H1 (cell line): ENCODE measurements around the gene GBE1. TPM values are rescaled to one million over a fixed set of nuclear protein-coding genes. Genes with fewer than 3 reads are reported as not detected.

ENCODE experiments used
- CTCF ChIA-PET: fragments of 300-600 bp; sonication (Branson Sonifier 250); formaldehyde crosslinking; loops from one replicate; lab custom pipeline; 2021; ENCODE audit not compliant: partially characterized antibody; lab: Charles Lee
- POLR2A ChIA-PET: fragments of 300-600 bp; sonication (Branson Sonifier 250); formaldehyde crosslinking; loops from one replicate; lab custom pipeline; 2021; ENCODE audit warnings: inconsistent platforms; ENCODE audit not compliant: partially characterized antibody; lab: Charles Lee
- DNase-seq, 2 experiments: peaks; one replicate each; pipeline versions ENCODE4 v3.0.0 to v3.0.0-alpha.2; 2010 to 2022; ENCODE audit warnings: low spot score in 2 of 2, low read depth in 1 of 2, mixed read lengths in 1 of 2
- FAIRE-seq: peaks from 2 replicates; lab custom pipeline; 2011; peaks lifted over from hg19 to GRCh38; lab: Jason Lieb, UNC
- H2AFZ ChIP-seq: 2 replicates; pipeline ENCODE4 v1.8.1; 2012; ENCODE audit warnings: low read length, inconsistent platforms
- H2AK5ac ChIP-seq: 2 replicates; pipeline ENCODE4 v1.6.1; 2013; ENCODE audit warnings: low read depth, low read length
- H2BK120ac ChIP-seq: replicated peaks from 2 replicates; pipeline ENCODE3; 2013; ENCODE audit warnings: low read depth, low read length, inconsistent platforms
- H2BK12ac ChIP-seq: 2 replicates; pipeline ENCODE4 v1.6.1; 2013; ENCODE audit warnings: low read depth, low read length
- H2BK15ac ChIP-seq: 2 replicates; pipeline ENCODE4 v1.6.1; 2013; ENCODE audit warnings: low read length
- H2BK20ac ChIP-seq: 2 replicates; pipeline ENCODE4 v1.6.1; 2013; ENCODE audit warnings: low read length
- H2BK5ac ChIP-seq: 2 replicates; pipeline ENCODE4 v1.6.1; 2013; ENCODE audit warnings: low read depth, low read length
- H3K14ac ChIP-seq: 2 replicates; pipeline ENCODE4 v1.6.1; 2013; ENCODE audit warnings: inconsistent platforms; ENCODE audit not compliant: insufficient read length
- H3K18ac ChIP-seq: 2 replicates; pipeline ENCODE4 v1.6.1; 2013; ENCODE audit warnings: low read length; ENCODE audit errors: extremely low read depth
- H3K23ac ChIP-seq: 2 replicates; pipeline ENCODE4 v1.6.1; 2013; ENCODE audit warnings: inconsistent platforms; ENCODE audit not compliant: insufficient read length
- H3K23me2 ChIP-seq: 2 replicates; pipeline ENCODE4 v1.6.1; 2013; ENCODE audit warnings: low read depth, low read length
- H3K27ac ChIP-seq: 2 replicates; pipeline ENCODE4 v1.6.1; 2011; ENCODE audit warnings: low read depth, low read length, inconsistent platforms
- H3K27me3 ChIP-seq, 4 experiments: replicated peaks in 1 of 4; 1 replicate in 1 of 4; 2 replicates in 3 of 4; pipeline versions ENCODE4 v1.6.1 to v1.8.1; 2011 to 2013; ENCODE audit warnings: low read length in 3 of 4, mild to moderate bottlenecking in 3 of 4, inconsistent platforms in 2 of 4, mixed read lengths in 2 of 4, moderate library complexity in 1 of 4; ENCODE audit not compliant: control insufficient read depth in 3 of 4, insufficient read depth in 3 of 4; ENCODE audit errors: extremely low read depth in 1 of 4
- H3K36me3 ChIP-seq, 4 experiments: 2 replicates each; pipeline versions ENCODE4 v1.6.1 to v1.8.1; 2011 to 2013; ENCODE audit warnings: mild to moderate bottlenecking in 4 of 4, low read length in 3 of 4, moderate library complexity in 2 of 4, control low read depth in 1 of 4, inconsistent platforms in 1 of 4; ENCODE audit not compliant: insufficient read depth in 4 of 4, control insufficient read depth in 2 of 4
- H3K4ac ChIP-seq: replicated peaks from 2 replicates; pipeline ENCODE3; 2013; ENCODE audit warnings: low read length, low read depth, mixed read lengths, inconsistent platforms; ENCODE audit not compliant: insufficient read length
- H3K4me1 ChIP-seq, 4 experiments: replicated peaks in 1 of 4; 1 replicate in 1 of 4; 2 replicates in 3 of 4; pipeline versions ENCODE4 v1.6.1 to v1.8.1; 2011 to 2013; ENCODE audit warnings: low read length in 3 of 4, inconsistent platforms in 2 of 4, mixed read lengths in 1 of 4; ENCODE audit not compliant: insufficient read depth in 4 of 4, control insufficient read depth in 3 of 4
- H3K4me2 ChIP-seq, 2 experiments: 2 replicates each; pipeline versions ENCODE4 v1.6.1 to v1.8.1; 2011 to 2013; ENCODE audit warnings: low read depth in 2 of 2, low read length in 2 of 2, control low read depth in 1 of 2, inconsistent platforms in 1 of 2, mild to moderate bottlenecking in 1 of 2; ENCODE audit not compliant: insufficient read depth in 1 of 2
- H3K4me3 ChIP-seq, 4 experiments: fragments of 200-600, 300-600 bp in 1 of 4; sonication (generic), shearing (Covaris generic), sonication (Bioruptor Twin) in 1 of 4; 2 replicates each; pipeline versions ENCODE4 v1.5.1 to v1.8.1; 2011 to 2016; ENCODE audit warnings: low read length in 4 of 4, low read depth in 3 of 4, control low read depth in 2 of 4, inconsistent platforms in 2 of 4, mild to moderate bottlenecking in 2 of 4, mixed read lengths in 1 of 4, moderate library complexity in 1 of 4; ENCODE audit not compliant: insufficient read depth in 2 of 4; ENCODE audit errors: extremely low read depth in 1 of 4
- H3K56ac ChIP-seq: replicated peaks from 2 replicates; pipeline ENCODE3; 2013; ENCODE audit warnings: low read depth, mild to moderate bottlenecking, mixed read lengths, low read length, inconsistent platforms; ENCODE audit not compliant: insufficient read length
- H3K79me1 ChIP-seq: 2 replicates; pipeline ENCODE4 v1.6.1; 2013; ENCODE audit warnings: low read depth, low read length, control low read depth
- H3K79me2 ChIP-seq, 2 experiments: 2 replicates each; pipeline versions ENCODE4 v1.6.1 to v1.8.1; 2012 to 2013; ENCODE audit warnings: low read length in 2 of 2, mild to moderate bottlenecking in 2 of 2, inconsistent platforms in 1 of 2; ENCODE audit not compliant: insufficient read depth in 2 of 2, control insufficient read depth in 1 of 2
- H3K9ac ChIP-seq, 4 experiments: replicated peaks in 1 of 4; 1 replicate in 1 of 4; 2 replicates in 3 of 4; pipeline versions ENCODE4 v1.6.1 to v1.8.1; 2011 to 2013; ENCODE audit warnings: low read depth in 3 of 4, low read length in 3 of 4, control low read depth in 2 of 4, mild to moderate bottlenecking in 2 of 4, moderate library complexity in 2 of 4, inconsistent platforms in 1 of 4; ENCODE audit errors: extremely low read depth in 1 of 4
- H3K9me3 ChIP-seq, 2 experiments: 2 replicates each; pipeline versions ENCODE4 v1.6.1 to v1.8.1; 2012 to 2013; ENCODE audit warnings: mild to moderate bottlenecking in 2 of 2, moderate library complexity in 2 of 2, control low read depth in 1 of 2, inconsistent platforms in 1 of 2, low read depth in 1 of 2, low read length in 1 of 2, mixed read lengths in 1 of 2; ENCODE audit not compliant: insufficient read depth in 2 of 2
- H4K20me1 ChIP-seq, 2 experiments: replicated peaks in 1 of 2; 2 replicates each; pipeline versions ENCODE3 to v1.8.1; 2011 to 2013; ENCODE audit warnings: inconsistent platforms in 2 of 2, low read length in 2 of 2, mild to moderate bottlenecking in 1 of 2; ENCODE audit not compliant: insufficient read depth in 2 of 2, control insufficient read depth in 1 of 2
- H4K5ac ChIP-seq: 2 replicates; pipeline ENCODE4 v1.6.1; 2013; ENCODE audit warnings: low read length, low read depth, mixed read lengths, inconsistent platforms; ENCODE audit not compliant: insufficient read length
- H4K8ac ChIP-seq: 2 replicates; pipeline ENCODE4 v1.8.0; 2013; ENCODE audit warnings: mild to moderate bottlenecking, moderate library complexity, low read length, inconsistent platforms; ENCODE audit not compliant: insufficient read depth; ENCODE audit errors: extremely low read depth
- H4K91ac ChIP-seq: replicated peaks from 2 replicates; pipeline ENCODE3; 2013; ENCODE audit warnings: low read length, mixed read lengths, inconsistent platforms; ENCODE audit not compliant: insufficient read length
- CBX5 ChIP-seq: fragments of 300-800, 300-1000 bp; sonication (generic); IDR thresholded peaks from 2 replicates; pipeline ENCODE4 v1.7.1; 2016; ENCODE audit warnings: antibody characterized with exemption, low read length, low read depth
- CEBPB ChIP-seq: IDR thresholded peaks from 2 replicates; pipeline ENCODE4 v1.6.1; 2012; ENCODE audit warnings: low read depth, low read length
- EZH2 ChIP-seq: fragments of 200-600 bp; sonication (generic); IDR thresholded peaks from 2 replicates; pipeline ENCODE4 v1.7.1; 2012; ENCODE audit warnings: low read depth, mild to moderate bottlenecking, moderate library complexity, low read length, inconsistent platforms; ENCODE audit not compliant: severe bottlenecking
- KDM1A ChIP-seq: fragments of 200-600, 300-600 bp; sonication (generic); IDR thresholded peaks from 2 replicates; pipeline ENCODE4 v1.7.1; 2016; ENCODE audit warnings: mild to moderate bottlenecking, low read length, borderline replicate concordance
- SP4 ChIP-seq: IDR thresholded peaks from 2 replicates; pipeline ENCODE4 v1.6.1; 2012; ENCODE audit warnings: low read length, inconsistent platforms
- TAF7 ChIP-seq: optimal IDR thresholded peaks from 2 replicates; pipeline ENCODE3; 2011; ENCODE audit warnings: low read depth, mild to moderate bottlenecking, inconsistent platforms, low read length, moderate library complexity, borderline replicate concordance
- WGBS, 2 experiments: shearing (Covaris generic) in 1 of 2; methylation state at CpG; one replicate each; pipeline versions ENCODE4 v1.1.6 to v1.1.7; 2013 to 2015; ENCODE audit warnings: low lambda C conversion rate in 2 of 2, mixed read lengths in 2 of 2, inconsistent platforms in 1 of 2, low coverage in 1 of 2, missing lambda C conversion rate in 1 of 2; ENCODE audit not compliant: insufficient replicate concordance in 2 of 2, insufficient coverage in 1 of 2, insufficient read length in 1 of 2; ENCODE audit errors: extremely low coverage in 1 of 2, missing lambda C conversion rate in 1 of 2; 5-methylcytosine and 5-hydroxymethylcytosine counted together
- polyA plus RNA-seq, 7 experiments: library from polyadenylated mRNA; depleted of rRNA in 3 of 7; stranded (reverse) in 5 of 7; unstranded in 2 of 7; fragments of >200 nt in 5 of 7; fragments of 200-250 nt in 2 of 7; gene quantifications; 1 replicate in 5 of 7; 2 replicates in 1 of 7; 4 replicates in 1 of 7; pipeline versions ENCODE4 v1.2.1 to v1.2.3, GENCODE V29; 2011 to 2013; ENCODE audit warnings: missing spikeins in 2 of 7, mixed read lengths in 2 of 7
- total RNA-seq: library from RNA; stranded (reverse); fragmentation: NEBNext Ultra II Directional; extraction: Animal tissue kit (Norgen Biotek cat#: 25700); gene quantifications from 2 replicates; pipeline ENCODE4 v1.2.1, GENCODE V29; 2021

GBE1 gene
- total and polyA plus RNA-seq, 2 of the 8 experiments (the other 6 are each of a cell fraction or from before 2014, with no cell fraction given), result 3.3 to 7.3 TPM

DNA sequence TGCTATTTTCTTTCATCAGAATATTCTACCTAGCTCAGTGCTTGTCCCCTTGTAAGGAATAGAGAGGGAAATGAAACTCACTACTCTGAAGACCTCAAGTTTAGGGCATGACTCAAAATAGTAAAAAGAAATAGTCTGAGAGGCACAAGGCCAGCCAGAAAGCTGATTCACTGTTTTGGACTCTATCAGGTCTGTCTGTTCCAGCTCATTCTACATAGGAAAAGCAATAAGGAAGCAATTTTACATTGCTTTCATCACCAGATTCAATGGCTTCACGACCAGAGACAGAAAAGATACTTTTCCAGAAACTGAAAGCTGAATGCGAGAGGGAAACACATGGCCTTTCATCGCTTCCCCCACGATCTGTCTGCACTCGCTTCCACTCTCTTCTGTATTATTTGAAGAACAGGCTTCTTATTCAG, 276.0 kb downstream of the GBE1 start:
- no peak overlapping the region for H2BK15ac ChIP-seq
- H3K4me1 ChIP-seq, result no peaks in the 10 kb centered on the region
- no peak for FAIRE-seq
- 93% methylated on average over 5 of the region's 5 CpGs; no CpG with 5 or more reads in 1 of the 2 experiments for WGBS, 2 experiments
- H2BK12ac ChIP-seq, result no peak overlapping the region
- H3K27me3 ChIP-seq, result no peaks in the 10 kb centered on the region
- no peak overlapping the region for H3K9ac ChIP-seq
- no peak overlapping the region for H3K14ac ChIP-seq
- no peak overlapping the region for H2AK5ac ChIP-seq
- H2AFZ ChIP-seq, result no peak overlapping the region
- POLR2A ChIA-PET, result no interaction called here
- no peak overlapping the region for H3K4ac ChIP-seq
- no peak overlapping the region for H2BK5ac ChIP-seq
- H4K5ac ChIP-seq, result no peak overlapping the region
- no peaks in the 10 kb centered on the region for H4K20me1 ChIP-seq
- no peaks in the 10 kb centered on the region for H3K79me1 ChIP-seq
- H3K56ac ChIP-seq, result no peak overlapping the region
- no peaks in the 10 kb centered on the region for H3K79me2 ChIP-seq
- no peak overlapping the region for H3K4me3 ChIP-seq
- CTCF ChIA-PET, result interaction anchor here (1.5 to 1.7 kb wide), 2 partner anchors 11 to 97 kb away, joined by 5 read pairs; no protein-coding TSS in a partner anchor
- H2BK20ac ChIP-seq, result no peak overlapping the region
- no peak overlapping the region for H3K27ac ChIP-seq
- H3K23me2 ChIP-seq, result no peaks in the 10 kb centered on the region
- H3K4me2 ChIP-seq, result no peak overlapping the region
- H4K8ac ChIP-seq, result no peak overlapping the region
- no peak overlapping the region for H3K18ac ChIP-seq
- no peak overlapping the region for H3K23ac ChIP-seq
- no peak for DNase-seq
- no peaks in the 10 kb centered on the region for H3K9me3 ChIP-seq
- no peaks in the 10 kb centered on the region for H3K36me3 ChIP-seq
- H2BK120ac ChIP-seq, result no peak overlapping the region
- H4K91ac ChIP-seq, result no peak overlapping the region
- TF ChIP-seq TAF7 (no peak), SP4 (no peak), KDM1A (no peak), CBX5 (no peak), EZH2 (no peak), CEBPB (no peak)
